ENCODE measurements around the gene RAB8B.

The RAB8B gene

GRCh38 chr15:63156086-63156710, 33.2 kb upstream of the RAB8B start:
- H3K4me3 ChIP-seq (ENCODE audit: low read depth, low read length): peak overlapping the region; percentile 92
- TF ChIP-seq, protein P1, sequence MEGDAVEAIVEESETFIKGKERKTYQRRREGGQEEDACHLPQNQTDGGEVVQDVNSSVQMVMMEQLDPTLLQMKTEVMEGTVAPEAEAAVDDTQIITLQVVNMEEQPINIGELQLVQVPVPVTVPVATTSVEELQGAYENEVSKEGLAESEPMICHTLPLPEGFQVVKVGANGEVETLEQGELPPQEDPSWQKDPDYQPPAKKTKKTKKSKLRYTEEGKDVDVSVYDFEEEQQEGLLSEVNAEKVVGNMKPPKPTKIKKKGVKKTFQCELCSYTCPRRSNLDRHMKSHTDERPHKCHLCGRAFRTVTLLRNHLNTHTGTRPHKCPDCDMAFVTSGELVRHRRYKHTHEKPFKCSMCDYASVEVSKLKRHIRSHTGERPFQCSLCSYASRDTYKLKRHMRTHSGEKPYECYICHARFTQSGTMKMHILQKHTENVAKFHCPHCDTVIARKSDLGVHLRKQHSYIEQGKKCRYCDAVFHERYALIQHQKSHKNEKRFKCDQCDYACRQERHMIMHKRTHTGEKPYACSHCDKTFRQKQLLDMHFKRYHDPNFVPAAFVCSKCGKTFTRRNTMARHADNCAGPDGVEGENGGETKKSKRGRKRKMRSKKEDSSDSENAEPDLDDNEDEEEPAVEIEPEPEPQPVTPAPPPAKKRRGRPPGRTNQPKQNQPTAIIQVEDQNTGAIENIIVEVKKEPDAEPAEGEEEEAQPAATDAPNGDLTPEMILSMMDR (IDR thresholded peaks at IDR 0.05; ENCODE audit: borderline replicate concordance, insufficient read depth, low read depth, low read length): no peak

DNA sequence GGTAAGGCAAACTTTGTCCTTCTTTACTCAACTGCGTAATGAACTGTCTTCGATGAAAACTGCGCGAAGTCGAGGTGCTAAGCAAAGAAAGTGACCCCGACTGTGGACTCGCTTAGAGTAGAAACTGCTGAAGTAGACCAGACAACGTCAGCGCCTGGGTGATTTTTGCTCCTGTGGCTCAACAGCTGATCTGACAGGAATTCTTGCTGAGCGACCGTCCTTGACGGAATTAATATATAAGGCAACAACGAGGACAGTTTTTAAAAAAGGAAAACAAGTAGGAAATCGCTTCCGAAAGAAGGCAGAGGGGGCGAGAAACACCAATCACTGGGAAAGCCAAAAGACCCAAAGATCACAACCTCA, 32.7 kb upstream of the RAB8B start:
- TF ChIP-seq, protein P1 (IDR thresholded peaks at IDR 0.05; ENCODE audit: borderline replicate concordance, insufficient read depth, low read depth, low read length): no peak

GRCh38 chr15:63157118-63157843, 32.1 kb upstream of the RAB8B start, which contains the start of gene RPS27L:
RPS27L (minus strand) TSS chr15:63157477; CDS start chr15:63157405, 72 bp downstream.
- peak within 1 kb of the TSS; percentile 92 for H3K4me3 ChIP-seq (ENCODE audit: low read depth, low read length)
- TF ChIP-seq, protein P1 (IDR thresholded peaks at IDR 0.05; ENCODE audit: borderline replicate concordance, insufficient read depth, low read depth, low read length): no peak

More for the DNA sequence above, 32.7 kb upstream of the RAB8B start:
- peak overlapping the region; percentile 92 for H3K4me3 ChIP-seq (ENCODE audit: low read depth, low read length)

GRCh38 chr15:63157891-63158431, 31.4 kb upstream of the RAB8B start:
- TF ChIP-seq, protein P1 (IDR thresholded peaks at IDR 0.05; ENCODE audit: borderline replicate concordance, insufficient read depth, low read depth, low read length): no peak
- H3K4me3 ChIP-seq (ENCODE audit: low read depth, low read length): peak overlapping the region; percentile 92

DNA sequence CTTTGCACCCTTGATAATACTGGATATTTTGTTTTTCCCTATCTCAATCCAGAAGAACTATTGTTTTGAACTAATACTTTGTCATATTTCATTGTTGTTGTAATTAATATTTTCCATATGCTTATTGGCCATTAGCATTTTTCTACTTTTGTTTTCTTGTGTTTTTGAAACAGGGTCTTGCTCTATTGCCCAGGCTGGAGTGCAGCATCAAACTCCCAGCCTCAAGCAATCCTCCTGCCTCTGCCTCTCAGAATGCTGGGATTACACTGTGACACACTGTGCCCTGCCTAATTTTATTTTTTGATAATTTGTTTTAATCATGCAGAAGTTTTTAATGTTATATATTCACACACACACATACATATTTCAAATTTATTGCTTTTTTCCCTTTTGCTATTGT, 28.8 kb upstream of the RAB8B start:
- TF ChIP-seq, protein P1 (IDR thresholded peaks at IDR 0.05; ENCODE audit: borderline replicate concordance, insufficient read depth, low read depth, low read length): no peak
- no peak overlapping the region for H3K4me3 ChIP-seq (ENCODE audit: low read depth, low read length)

- H3K4me3 ChIP-seq (ENCODE audit: low read depth, low read length): no peak overlapping the region
- TF ChIP-seq, protein P1 (IDR thresholded peaks at IDR 0.05; ENCODE audit: borderline replicate concordance, insufficient read depth, low read depth, low read length): no peak
These were observed 26.2 kb upstream of the RAB8B start for GRCh38 chr15:63163217-63163616.
